GM19372 (cell line): ENCODE measurements around the gene NPTXR.

Source experiments
- ATAC-seq: cut with Tn5 transposase; IDR thresholded peaks from one replicate; pipeline ENCODE4 v1.9.1; 2021; ENCODE audit warnings: mild to moderate bottlenecking, low read depth, moderate library complexity; ENCODE audit not compliant: unreplicated experiment

The NPTXR gene

DNA sequence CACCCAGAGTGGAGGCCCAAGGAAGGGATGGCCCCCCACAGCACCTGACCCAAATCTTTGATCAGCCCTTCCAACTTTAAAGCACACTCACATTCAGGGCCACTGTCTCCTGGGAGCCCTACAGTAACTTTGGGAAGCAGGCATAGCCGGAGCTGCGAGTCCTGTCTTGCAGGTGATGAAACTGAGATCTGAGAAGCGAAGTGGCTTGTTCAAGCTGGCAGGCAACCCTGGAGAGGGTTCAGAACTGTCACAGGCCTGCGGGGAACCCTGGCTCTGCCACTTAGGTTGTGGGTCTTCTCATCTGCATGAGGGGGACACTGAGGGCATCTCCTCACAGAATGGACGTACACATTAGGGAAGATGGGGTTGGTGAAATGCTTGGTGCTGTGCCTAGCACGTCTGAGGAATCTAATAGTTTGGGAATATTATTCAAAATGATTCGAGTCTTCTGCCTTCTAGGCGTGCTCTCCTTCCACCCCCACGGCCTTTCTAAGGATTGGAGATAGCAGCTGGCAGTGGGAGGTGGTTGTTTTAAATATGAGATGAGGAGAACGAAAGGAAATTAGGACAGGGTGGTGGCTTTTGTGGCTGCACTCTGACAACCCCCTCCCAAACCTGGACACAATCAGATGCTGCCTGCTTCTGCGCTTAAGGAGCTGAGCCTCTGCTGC is 69.2 kb downstream of the NPTXR start:
- ATAC-seq, result no peak

DNA sequence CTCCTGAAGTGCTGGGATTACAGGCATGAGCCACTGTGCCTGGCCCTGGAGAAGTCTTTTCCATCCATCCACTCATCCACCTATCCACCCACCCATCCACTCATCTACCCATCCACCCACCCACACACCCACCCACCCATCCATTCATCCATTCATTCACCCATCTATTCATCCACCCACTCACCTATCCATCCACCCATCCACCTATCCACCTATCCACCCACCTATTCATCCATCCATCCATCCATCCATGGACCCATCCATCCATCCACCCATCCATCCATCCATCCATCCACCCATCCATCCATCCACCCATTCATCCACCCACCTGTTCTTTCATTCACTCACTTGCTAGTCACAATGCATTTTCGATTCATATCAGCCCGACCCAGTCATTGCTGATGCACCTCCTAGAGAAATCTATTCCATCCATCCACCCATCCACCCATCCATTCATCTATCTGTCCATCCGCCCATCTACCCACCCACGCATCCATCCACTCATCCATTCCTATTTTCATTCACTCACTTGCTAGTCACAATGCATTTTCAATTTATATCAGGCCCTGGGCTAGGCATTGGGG is 70.4 kb downstream of the NPTXR start:
- no peak for ATAC-seq

DNA sequence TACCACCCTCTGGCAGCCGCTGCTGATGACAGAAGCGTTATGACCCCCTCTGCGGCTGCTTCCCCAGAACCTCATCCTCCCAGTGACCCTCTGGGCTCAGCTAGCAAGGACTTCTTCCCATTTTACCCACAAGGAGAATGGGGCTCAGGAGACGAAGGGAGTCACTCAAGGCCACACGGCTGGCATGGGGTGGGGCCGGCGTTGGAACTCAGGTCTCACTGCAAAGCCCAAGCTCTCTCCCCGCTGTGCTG is 71.3 kb downstream of the NPTXR start:
- no peak for ATAC-seq

DNA sequence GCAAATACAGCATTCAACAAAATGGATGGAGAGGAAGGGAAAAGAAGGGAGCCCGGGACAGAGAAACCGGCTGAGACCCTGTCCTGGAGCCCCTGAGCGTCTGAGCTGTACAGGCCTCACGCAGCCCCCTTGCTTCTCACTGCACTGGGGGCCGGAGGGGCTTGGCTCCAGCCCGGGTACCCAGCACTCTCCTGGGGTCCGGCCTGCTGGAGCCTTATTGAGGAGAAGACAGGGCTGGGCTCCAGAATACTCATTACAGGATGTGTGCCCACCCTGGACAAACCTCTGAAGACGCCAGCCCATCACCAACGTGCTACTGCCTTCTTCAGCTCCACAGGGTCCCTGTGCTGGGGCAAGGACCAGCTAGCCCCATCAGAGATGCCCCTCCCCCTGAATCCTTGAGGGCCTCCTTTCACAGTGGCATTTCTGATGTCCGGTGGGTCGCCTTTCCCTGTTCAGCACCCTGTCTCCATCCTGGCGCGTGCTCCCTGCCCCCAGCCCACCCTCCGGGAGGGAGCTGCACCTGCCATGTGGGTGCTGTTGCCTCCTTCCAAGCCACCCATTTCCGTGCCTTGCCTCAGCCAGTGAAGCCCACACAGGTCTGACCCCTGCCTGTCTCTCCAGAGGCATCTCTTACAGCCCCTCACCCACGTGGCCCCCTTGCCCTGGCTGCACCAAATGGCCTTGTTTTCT is 73.4 kb downstream of the NPTXR start:
- ATAC-seq, result no peak
